ENCODE measurements around the gene PERM1.
"Not testable (repeated sequence)": the region's sequence is repeated elsewhere in the genome, so short reads cannot be mapped to it uniquely, and the experiment has no call there.

DNA sequence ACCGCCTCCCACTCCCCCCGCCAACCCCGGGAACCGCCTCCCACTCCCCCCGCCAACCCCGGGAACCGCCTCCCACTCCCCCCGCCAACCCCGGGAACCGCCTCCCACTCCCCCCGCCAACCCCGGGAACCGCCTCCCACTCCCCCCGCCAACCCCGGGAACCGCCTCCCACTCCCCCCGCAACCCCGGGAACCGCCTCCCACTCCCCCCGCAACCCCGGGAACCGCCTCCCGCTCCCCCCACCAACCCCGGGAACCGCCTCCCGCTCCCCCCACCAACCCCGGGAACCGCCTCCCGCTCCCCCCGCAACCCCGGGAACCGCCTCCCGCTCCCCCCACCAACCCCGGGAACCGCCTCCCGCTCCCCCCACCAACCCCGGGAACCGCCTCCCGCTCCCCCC lies 5.1 kb downstream of the PERM1 start:
- not testable (repeated sequence) for TF ChIP-seq EZH2phosphoT487 (IDR thresholded peaks at IDR 0.05; ENCODE audit: borderline replicate concordance, low read length)
- TF ChIP-seq, protein P1, sequence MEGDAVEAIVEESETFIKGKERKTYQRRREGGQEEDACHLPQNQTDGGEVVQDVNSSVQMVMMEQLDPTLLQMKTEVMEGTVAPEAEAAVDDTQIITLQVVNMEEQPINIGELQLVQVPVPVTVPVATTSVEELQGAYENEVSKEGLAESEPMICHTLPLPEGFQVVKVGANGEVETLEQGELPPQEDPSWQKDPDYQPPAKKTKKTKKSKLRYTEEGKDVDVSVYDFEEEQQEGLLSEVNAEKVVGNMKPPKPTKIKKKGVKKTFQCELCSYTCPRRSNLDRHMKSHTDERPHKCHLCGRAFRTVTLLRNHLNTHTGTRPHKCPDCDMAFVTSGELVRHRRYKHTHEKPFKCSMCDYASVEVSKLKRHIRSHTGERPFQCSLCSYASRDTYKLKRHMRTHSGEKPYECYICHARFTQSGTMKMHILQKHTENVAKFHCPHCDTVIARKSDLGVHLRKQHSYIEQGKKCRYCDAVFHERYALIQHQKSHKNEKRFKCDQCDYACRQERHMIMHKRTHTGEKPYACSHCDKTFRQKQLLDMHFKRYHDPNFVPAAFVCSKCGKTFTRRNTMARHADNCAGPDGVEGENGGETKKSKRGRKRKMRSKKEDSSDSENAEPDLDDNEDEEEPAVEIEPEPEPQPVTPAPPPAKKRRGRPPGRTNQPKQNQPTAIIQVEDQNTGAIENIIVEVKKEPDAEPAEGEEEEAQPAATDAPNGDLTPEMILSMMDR (IDR thresholded peaks at IDR 0.05; ENCODE audit: low read depth, low read length, poor library complexity, severe bottlenecking), result not testable (repeated sequence)

All from DOHH2 (cell line).